Kidney capillary endothelial cell (primary cell): Measurements from ENCODE around the gene CLEC16A.

Source experiments
- DNase-seq: peaks from one replicate; pipeline ENCODE4 v3.0.0-alpha.2; 2018; ENCODE audit warnings: low spot score

The CLEC16A gene

GRCh38 chr16:11015607-11016006, 71.2 kb downstream of the CLEC16A start:
- no peak for DNase-seq

- no peak for DNase-seq
Measured at GRCh38 chr16:11016524-11016988, 72.2 kb downstream of the CLEC16A start.

GRCh38 chr16:11016993-11017392, 72.6 kb downstream of the CLEC16A start:
- peak; percentile 70 for DNase-seq

- no peak for DNase-seq
Measured at GRCh38 chr16:11017499-11017898, 73.1 kb downstream of the CLEC16A start.

- no peak for DNase-seq
Measured at GRCh38 chr16:11020388-11020787, 76.0 kb downstream of the CLEC16A start.

GRCh38 chr16:11020792-11021551, 76.6 kb downstream of the CLEC16A start:
- no peak for DNase-seq

- no peak for DNase-seq
Measured at GRCh38 chr16:11022002-11022401, 77.6 kb downstream of the CLEC16A start.

- no peak for DNase-seq
Measured at GRCh38 chr16:11023262-11024039, 79.1 kb downstream of the CLEC16A start.

GRCh38 chr16:11024333-11025053, 80.1 kb downstream of the CLEC16A start:
- DNase-seq, result no peak

- DNase-seq, result no peak
Measured at GRCh38 chr16:11025120-11025531, 80.8 kb downstream of the CLEC16A start.

GRCh38 chr16:11029948-11030347, 85.6 kb downstream of the CLEC16A start:
- no peak for DNase-seq

- DNase-seq, result no peak
Measured at GRCh38 chr16:11030990-11031510, 86.7 kb downstream of the CLEC16A start.

- no peak for DNase-seq
Measured at GRCh38 chr16:11032000-11032921, 87.9 kb downstream of the CLEC16A start.

- no peak for DNase-seq
Measured at GRCh38 chr16:11032922-11033291, 88.5 kb downstream of the CLEC16A start.

GRCh38 chr16:11033629-11034420, 89.5 kb downstream of the CLEC16A start:
- no peak for DNase-seq

GRCh38 chr16:11034481-11034931, 90.1 kb downstream of the CLEC16A start:
- DNase-seq, result no peak

- DNase-seq, result no peak
Measured at GRCh38 chr16:11035096-11035495, 90.7 kb downstream of the CLEC16A start.

- DNase-seq, result no peak
Measured at GRCh38 chr16:11036040-11036439, 91.7 kb downstream of the CLEC16A start.

GRCh38 chr16:11036868-11037410, 92.6 kb downstream of the CLEC16A start:
- DNase-seq, result no peak

- no peak for DNase-seq
Measured at GRCh38 chr16:11038305-11038704, 93.9 kb downstream of the CLEC16A start.
